ENCODE results near the gene ADAMTS15. TPM values are rescaled to one million over a fixed set of nuclear protein-coding genes. Genes with fewer than 3 reads are reported as not detected.

Gene ADAMTS15, protein sequence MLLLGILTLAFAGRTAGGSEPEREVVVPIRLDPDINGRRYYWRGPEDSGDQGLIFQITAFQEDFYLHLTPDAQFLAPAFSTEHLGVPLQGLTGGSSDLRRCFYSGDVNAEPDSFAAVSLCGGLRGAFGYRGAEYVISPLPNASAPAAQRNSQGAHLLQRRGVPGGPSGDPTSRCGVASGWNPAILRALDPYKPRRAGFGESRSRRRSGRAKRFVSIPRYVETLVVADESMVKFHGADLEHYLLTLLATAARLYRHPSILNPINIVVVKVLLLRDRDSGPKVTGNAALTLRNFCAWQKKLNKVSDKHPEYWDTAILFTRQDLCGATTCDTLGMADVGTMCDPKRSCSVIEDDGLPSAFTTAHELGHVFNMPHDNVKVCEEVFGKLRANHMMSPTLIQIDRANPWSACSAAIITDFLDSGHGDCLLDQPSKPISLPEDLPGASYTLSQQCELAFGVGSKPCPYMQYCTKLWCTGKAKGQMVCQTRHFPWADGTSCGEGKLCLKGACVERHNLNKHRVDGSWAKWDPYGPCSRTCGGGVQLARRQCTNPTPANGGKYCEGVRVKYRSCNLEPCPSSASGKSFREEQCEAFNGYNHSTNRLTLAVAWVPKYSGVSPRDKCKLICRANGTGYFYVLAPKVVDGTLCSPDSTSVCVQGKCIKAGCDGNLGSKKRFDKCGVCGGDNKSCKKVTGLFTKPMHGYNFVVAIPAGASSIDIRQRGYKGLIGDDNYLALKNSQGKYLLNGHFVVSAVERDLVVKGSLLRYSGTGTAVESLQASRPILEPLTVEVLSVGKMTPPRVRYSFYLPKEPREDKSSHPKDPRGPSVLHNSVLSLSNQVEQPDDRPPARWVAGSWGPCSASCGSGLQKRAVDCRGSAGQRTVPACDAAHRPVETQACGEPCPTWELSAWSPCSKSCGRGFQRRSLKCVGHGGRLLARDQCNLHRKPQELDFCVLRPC
- 4.8 to 10.2 TPM (median 8.7 TPM) in 5 replicates for total RNA-seq (2022; extraction: Qiagen RNA extraction; ENCODE audit: low read depth)

DNA sequence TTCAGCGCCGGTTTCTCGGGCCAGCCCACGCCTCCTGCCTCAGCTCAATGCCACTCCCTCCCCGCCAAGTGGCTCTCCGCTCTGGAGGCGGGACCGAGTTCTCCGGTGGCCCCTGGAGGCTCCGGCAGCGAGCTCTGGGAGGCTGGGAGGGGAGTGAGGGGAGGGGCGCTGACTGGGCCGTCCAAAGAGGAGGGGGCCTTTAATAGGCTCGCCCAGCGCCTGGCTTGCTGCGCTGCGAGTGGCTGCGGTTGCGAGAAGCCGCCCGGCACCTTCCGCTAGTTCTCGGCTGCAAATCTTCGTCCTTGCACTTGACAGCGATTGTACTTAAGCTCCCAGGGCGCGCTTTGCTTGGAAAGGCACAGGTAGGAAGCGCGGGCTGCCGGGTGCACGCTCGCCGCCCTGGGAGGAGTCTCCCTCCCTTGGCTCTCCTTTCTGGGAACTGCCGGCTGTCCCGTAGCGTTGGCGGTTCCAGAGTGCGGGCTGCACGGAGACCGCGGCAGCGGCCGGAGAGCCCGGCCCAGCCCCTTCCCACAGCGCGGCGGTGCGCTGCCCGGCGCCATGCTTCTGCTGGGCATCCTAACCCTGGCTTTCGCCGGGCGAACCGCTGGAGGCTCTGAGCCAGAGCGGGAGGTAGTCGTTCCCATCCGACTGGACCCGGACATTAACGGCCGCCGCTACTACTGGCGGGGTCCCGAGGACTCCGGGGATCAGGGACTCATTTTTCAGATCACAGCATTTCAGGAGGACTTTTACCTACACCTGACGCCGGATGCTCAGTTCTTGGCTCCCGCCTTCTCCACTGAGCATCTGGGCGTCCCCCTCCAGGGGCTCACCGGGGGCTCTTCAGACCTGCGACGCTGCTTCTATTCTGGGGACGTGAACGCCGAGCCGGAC lies at the start of gene ADAMTS15:
TSS of gene ADAMTS15 (plus strand) at position 230 of the 894 bp plus-strand sequence. CDS start at position 559, 329 bp downstream.

DNA sequence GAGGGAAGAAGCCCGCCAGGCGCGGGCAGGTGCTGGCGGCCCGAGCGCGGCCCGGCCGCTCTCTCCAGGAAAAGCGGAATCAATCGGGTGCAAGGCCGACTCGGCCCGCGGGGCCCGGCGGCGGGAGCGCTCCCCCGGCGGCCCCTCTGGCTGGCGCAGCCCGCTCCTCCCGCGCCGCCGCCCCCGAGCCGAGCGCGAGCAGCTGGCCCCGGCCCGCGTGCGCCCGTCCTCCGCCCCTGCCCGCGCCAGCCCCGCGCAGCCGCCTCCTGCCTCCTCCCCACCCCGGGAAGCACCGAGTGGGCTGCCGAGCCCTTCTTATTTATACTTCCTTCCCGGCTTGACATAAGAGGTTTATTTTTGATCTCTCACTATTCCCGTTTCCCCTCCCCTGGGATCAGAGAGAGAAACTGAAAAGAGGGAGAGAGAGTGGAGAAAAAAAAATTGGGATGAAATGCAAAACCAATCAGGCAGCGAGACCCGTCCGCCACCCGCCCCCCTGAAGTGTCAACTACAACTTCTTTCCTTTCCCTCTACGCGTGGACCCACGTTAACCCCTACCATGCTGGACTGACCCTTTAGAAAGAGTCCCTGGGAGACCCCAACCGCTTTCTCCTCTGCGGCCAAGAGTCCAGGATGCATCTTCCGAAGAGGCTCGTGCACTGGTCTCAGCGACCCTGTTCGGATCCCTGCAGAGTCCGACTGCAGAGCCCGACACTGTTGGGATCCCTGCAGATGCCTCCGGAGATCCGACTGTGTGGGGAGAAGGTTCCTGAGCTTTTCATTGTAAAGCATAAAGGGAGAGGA lies 19.9 kb upstream of the ADAMTS15 start, which contains the start of gene ADAMTS8:
TSS of gene ADAMTS8 (minus strand) at position 294 of the 804 bp plus-strand sequence. CDS start 323 bp downstream, outside the sequence.

Other genes starting within 250 kb of the ADAMTS15 start
- 5.2 to 9.0 TPM (median 7.0 TPM) in 5 replicates for gene ZBTB44, start 133.7 kb upstream of the ADAMTS15 start, total RNA-seq (2022; extraction: Qiagen RNA extraction; ENCODE audit: low read depth)
- 0.28 to 0.76 TPM (median 0.57 TPM) in 5 replicates for gene ADAMTS8, start 20.0 kb upstream of the ADAMTS15 start, total RNA-seq (2022; extraction: Qiagen RNA extraction; ENCODE audit: low read depth)